Measurements from ENCODE around the gene NPIPA5. TPM values are rescaled to one million over a fixed set of nuclear protein-coding genes. Genes with fewer than 3 reads are reported as not detected.
"Not testable (repeated sequence)": the region's sequence is repeated elsewhere in the genome, so short reads cannot be mapped to it uniquely, and the experiment has no call there.

The NPIPA5 gene
- total RNA-seq, 1 experiment from 2014 or later: 4.7 TPM

GRCh38 chr16:15407756-15408155 is 29.7 kb upstream of the NPIPA5 start:
- ATAC-seq; H3K27ac ChIP-seq (ENCODE audit: low read length); CTCF ChIA-PET; H3K4me3 ChIP-seq (ENCODE audit: low read length); BruUV-seq (replicated peaks); H3K36me3 ChIP-seq (ENCODE audit: low read depth, low read length); POLR2A ChIA-PET (ENCODE audit: unreplicated experiment); H3K4me2 ChIP-seq (ENCODE audit: low read length); intact Hi-C loops (cut with micrococcal nuclease); H3K79me2 ChIP-seq (ENCODE audit: low read length); H3F3A ChIP-seq (ENCODE audit: low read length, unreplicated experiment); H3K27me3 ChIP-seq (ENCODE audit: low read length); H4K20me1 ChIP-seq (ENCODE audit: low read length); H3K4me1 ChIP-seq (ENCODE audit: insufficient read depth, low read length); H3K9ac ChIP-seq (ENCODE audit: low read length); H2AFZ ChIP-seq (ENCODE audit: low read length); H3K9me2 ChIP-seq (replicated peaks; ENCODE audit: low read length); DNase-seq; H3K9me3 ChIP-seq (ENCODE audit: low read length): not testable (repeated sequence)

- H3K36me3 ChIP-seq (ENCODE audit: low read depth, low read length): no peaks in the 10 kb centered on the region
- no TSS peak for BruUV-seq (replicated peaks)
- ChIA-PET CTCF (no interaction called here), POLR2A (ENCODE audit: unreplicated experiment) (no interaction called here)
- TF ChIP-seq EZH2 (IDR thresholded peaks at IDR 0.05; ENCODE audit: low read length, unreplicated experiment) (no peak), EZH2phosphoT487 (IDR thresholded peaks at IDR 0.05; ENCODE audit: borderline replicate concordance, low read length) (no peak), CTCF (conservative IDR thresholded peaks at IDR 0.05; ENCODE audit: low read depth, low read length) (no peak)
- H3K79me2 ChIP-seq (ENCODE audit: low read length): no peaks in the 10 kb centered on the region
- no peak overlapping the region for H3K9ac ChIP-seq (ENCODE audit: low read length)
- no peak for ATAC-seq
- H4K20me1 ChIP-seq (ENCODE audit: low read length): no peaks in the 10 kb centered on the region
- H3K4me2 ChIP-seq (ENCODE audit: low read length): no peak overlapping the region
- no peak for DNase-seq
- no peak overlapping the region for H3K27ac ChIP-seq (ENCODE audit: low read length)
- no peak overlapping the region for H2AFZ ChIP-seq (ENCODE audit: low read length)
- H3K9me2 ChIP-seq (replicated peaks; ENCODE audit: low read length): no peaks in the 10 kb centered on the region
- H3K4me1 ChIP-seq (ENCODE audit: insufficient read depth, low read length): no peaks in the 10 kb centered on the region
- H3F3A ChIP-seq (ENCODE audit: low read length, unreplicated experiment): no peaks in the 10 kb centered on the region
- no peaks in the 10 kb centered on the region for H3K9me3 ChIP-seq (ENCODE audit: low read length)
- no peaks in the 10 kb centered on the region for H3K27me3 ChIP-seq (ENCODE audit: low read length)
- H3K4me3 ChIP-seq (ENCODE audit: low read length): no peak overlapping the region
- intact Hi-C loops (cut with micrococcal nuclease): no loop called here
Observed at GRCh38 chr16:15404792-15405191, 26.7 kb upstream of the NPIPA5 start.

- H3K9me2 ChIP-seq (replicated peaks; ENCODE audit: low read length); H3F3A ChIP-seq (ENCODE audit: low read length, unreplicated experiment); H3K4me3 ChIP-seq (ENCODE audit: low read length); BruUV-seq (replicated peaks); H3K9ac ChIP-seq (ENCODE audit: low read length); CTCF ChIA-PET; H2AFZ ChIP-seq (ENCODE audit: low read length); H3K79me2 ChIP-seq (ENCODE audit: low read length); H4K20me1 ChIP-seq (ENCODE audit: low read length); intact Hi-C loops (cut with micrococcal nuclease); H3K27ac ChIP-seq (ENCODE audit: low read length); ATAC-seq; POLR2A ChIA-PET (ENCODE audit: unreplicated experiment); H3K4me2 ChIP-seq (ENCODE audit: low read length); DNase-seq; H3K9me3 ChIP-seq (ENCODE audit: low read length); H3K36me3 ChIP-seq (ENCODE audit: low read depth, low read length); H3K4me1 ChIP-seq (ENCODE audit: insufficient read depth, low read length); H3K27me3 ChIP-seq (ENCODE audit: low read length): not testable (repeated sequence)
Observed at GRCh38 chr16:15404091-15404490, 26.0 kb upstream of the NPIPA5 start.

GRCh38 chr16:15403392-15403995 is 25.4 kb upstream of the NPIPA5 start:
- H3K4me2 ChIP-seq (ENCODE audit: low read length): no peak overlapping the region
- TF ChIP-seq CTCF (conservative IDR thresholded peaks at IDR 0.05; ENCODE audit: low read depth, low read length) (no peak), EZH2 (IDR thresholded peaks at IDR 0.05; ENCODE audit: low read length, unreplicated experiment) (no peak), EZH2phosphoT487 (IDR thresholded peaks at IDR 0.05; ENCODE audit: borderline replicate concordance, low read length) (no peak)
- H3K27ac ChIP-seq (ENCODE audit: low read length): no peak overlapping the region
- H3K36me3 ChIP-seq (ENCODE audit: low read depth, low read length): no peaks in the 10 kb centered on the region
- H4K20me1 ChIP-seq (ENCODE audit: low read length): no peaks in the 10 kb centered on the region
- H3K9me2 ChIP-seq (replicated peaks; ENCODE audit: low read length): no peaks in the 10 kb centered on the region
- no peak overlapping the region for H2AFZ ChIP-seq (ENCODE audit: low read length)
- intact Hi-C loops (cut with micrococcal nuclease): no loop called here
- ChIA-PET CTCF (no interaction called here), POLR2A (ENCODE audit: unreplicated experiment) (no interaction called here)
- no TSS peak for BruUV-seq (replicated peaks)
- DNase-seq: peak; percentile 5
- no peaks in the 10 kb centered on the region for H3K4me1 ChIP-seq (ENCODE audit: insufficient read depth, low read length)
- H3K4me3 ChIP-seq (ENCODE audit: low read length): no peak overlapping the region
- H3K79me2 ChIP-seq (ENCODE audit: low read length): no peaks in the 10 kb centered on the region
- no peaks in the 10 kb centered on the region for H3F3A ChIP-seq (ENCODE audit: low read length, unreplicated experiment)
- ATAC-seq: no peak
- no peaks in the 10 kb centered on the region for H3K9me3 ChIP-seq (ENCODE audit: low read length)
- H3K27me3 ChIP-seq (ENCODE audit: low read length): no peaks in the 10 kb centered on the region
- H3K9ac ChIP-seq (ENCODE audit: low read length): no peak overlapping the region

All from PC-3 (cell line).